SK-N-MC (cell line): ENCODE data around the gene HOXC5.

Experiments
- DNase-seq: peaks from one replicate; pipeline ENCODE4 v3.0.0-alpha.2; 2011; ENCODE audit warnings: low read depth, low spot score
- H3K27ac ChIP-seq: fragments of 200-600 bp; sonication (generic); 2 replicates; pipeline ENCODE4 v1.5.1; 2016; ENCODE audit warnings: mixed run types
- H3K36me3 ChIP-seq: fragments of 200-600 bp; sonication (generic); 2 replicates; pipeline ENCODE4 v1.6.1; 2017; ENCODE audit warnings: antibody characterized with exemption, low read length, mixed read lengths; ENCODE audit not compliant: insufficient read depth
- H3K4me3 ChIP-seq: fragments of 200-600 bp; sonication (generic); 2 replicates; pipeline ENCODE4 v1.5.1; 2016
- H3K9ac ChIP-seq: fragments of 200-600 bp; sonication (generic); 2 replicates; pipeline ENCODE4 v1.8.0; 2017; ENCODE audit warnings: mixed run types, mixed read lengths; ENCODE audit not compliant: insufficient read length
- H3K9me3 ChIP-seq: fragments of 200-600 bp; sonication (generic); 2 replicates; pipeline ENCODE4 v1.6.1; 2017; ENCODE audit warnings: low read depth, mild to moderate bottlenecking, antibody characterized with exemption, low read length, moderate library complexity, mixed read lengths
- EZH2 ChIP-seq: fragments of 200-600 bp; sonication (generic); IDR thresholded peaks from one replicate; pipeline ENCODE4 v1.6.1; 2017; ENCODE audit warnings: antibody characterized with exemption
- FOXP2 ChIP-seq: optimal IDR thresholded peaks from 2 replicates; pipeline ENCODE3; 2011; ENCODE audit warnings: mild to moderate bottlenecking, moderate library complexity; ENCODE audit not compliant: insufficient read depth; ENCODE audit errors: extremely low read length, control extremely low read depth
- POLR2AphosphoS5 ChIP-seq: IDR thresholded peaks from 2 replicates; pipeline ENCODE4 v1.6.1; 2012; ENCODE audit warnings: mild to moderate bottlenecking, low read depth, low read length, borderline replicate concordance

HOXC5 gene

DNA sequence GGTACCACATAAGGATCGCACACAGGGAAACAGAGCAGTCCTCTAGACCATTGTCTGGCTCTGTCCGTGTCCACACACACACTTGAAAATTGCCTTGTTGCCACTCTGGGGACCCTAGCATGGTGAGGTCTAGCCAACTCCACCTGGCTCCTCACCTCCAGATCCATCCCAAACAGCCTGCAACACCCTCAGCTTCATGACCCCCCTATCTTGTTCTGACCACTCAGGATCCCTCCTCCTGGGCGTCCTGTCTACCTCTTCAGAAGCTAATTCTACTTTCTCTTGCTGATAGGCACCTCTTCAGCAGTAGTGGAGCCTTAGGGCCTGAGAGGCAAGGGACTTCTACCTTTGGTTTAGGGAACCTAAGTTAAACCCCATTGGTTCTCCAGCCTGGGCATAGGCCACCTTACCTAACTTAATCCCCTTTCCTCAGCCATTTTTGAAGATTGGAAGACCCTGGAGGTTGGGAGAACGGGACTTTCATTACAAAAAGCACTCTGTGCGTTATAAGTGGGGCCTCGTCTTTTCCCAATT lies 697 bp upstream of the HOXC5 start:
- no peak overlapping the region for H3K9ac ChIP-seq
- peak overlapping the region; percentile 61; the same call in 1 of the 2 replicates for H3K27ac ChIP-seq
- H3K9me3 ChIP-seq = no peaks in the 10 kb centered on the region
- DNase-seq = no peak
- H3K36me3 ChIP-seq = peaks cover 12% of the 10 kb centered on the region
- no peak for TF ChIP-seq EZH2
- no peak for TF ChIP-seq POLR2AphosphoS5
- TF ChIP-seq FOXP2 = no peak
- H3K4me3 ChIP-seq = no peak overlapping the region

DNA sequence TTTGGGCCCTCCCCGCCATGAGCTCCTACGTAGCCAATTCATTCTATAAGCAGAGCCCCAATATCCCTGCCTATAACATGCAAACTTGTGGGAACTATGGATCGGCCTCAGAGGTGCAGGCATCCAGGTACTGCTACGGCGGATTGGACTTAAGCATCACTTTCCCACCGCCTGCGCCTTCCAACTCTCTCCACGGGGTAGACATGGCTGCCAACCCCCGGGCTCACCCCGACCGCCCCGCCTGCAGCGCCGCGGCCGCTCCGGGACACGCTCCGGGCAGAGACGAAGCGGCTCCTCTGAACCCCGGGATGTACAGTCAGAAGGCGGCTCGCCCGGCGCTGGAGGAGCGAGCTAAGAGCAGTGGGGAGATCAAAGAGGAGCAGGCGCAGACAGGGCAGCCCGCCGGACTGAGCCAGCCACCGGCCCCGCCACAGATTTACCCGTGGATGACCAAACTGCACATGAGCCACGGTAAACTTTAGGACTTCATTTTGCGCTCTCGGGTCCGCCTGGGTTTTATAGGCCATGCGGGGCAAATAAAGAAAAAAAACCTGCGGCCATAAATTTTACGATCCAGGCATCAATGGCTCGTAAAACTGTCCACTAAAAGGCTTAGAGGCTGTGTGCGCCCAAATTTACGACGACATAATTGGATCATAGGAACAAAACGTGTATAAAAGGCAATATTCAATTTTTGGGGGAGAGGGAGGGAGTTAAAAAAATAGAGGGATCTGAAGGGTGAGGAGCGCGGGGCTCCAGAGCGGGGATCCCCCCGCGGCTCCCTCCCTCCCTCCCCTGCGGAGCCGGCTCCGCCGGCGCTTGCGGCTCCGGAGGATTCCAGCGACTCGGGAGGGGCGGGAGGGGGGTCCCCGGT lies 493 bp downstream of the HOXC5 start:
- Histone ChIP-seq H3K9me3 (no peaks in the 10 kb centered on the region), H3K27ac (peak overlapping the region; percentile 37; the same call in 1 of the 2 replicates), H3K36me3 (peaks cover 11% of the 10 kb centered on the region), H3K9ac (no peak overlapping the region), H3K4me3 (peak overlapping the region; percentile 78)
- no peak for DNase-seq
- peak; percentile 70; the same call in 1 of the 2 replicates for TF ChIP-seq POLR2AphosphoS5
- TF ChIP-seq EZH2 = no peak
- TF ChIP-seq FOXP2 = no peak

DNA sequence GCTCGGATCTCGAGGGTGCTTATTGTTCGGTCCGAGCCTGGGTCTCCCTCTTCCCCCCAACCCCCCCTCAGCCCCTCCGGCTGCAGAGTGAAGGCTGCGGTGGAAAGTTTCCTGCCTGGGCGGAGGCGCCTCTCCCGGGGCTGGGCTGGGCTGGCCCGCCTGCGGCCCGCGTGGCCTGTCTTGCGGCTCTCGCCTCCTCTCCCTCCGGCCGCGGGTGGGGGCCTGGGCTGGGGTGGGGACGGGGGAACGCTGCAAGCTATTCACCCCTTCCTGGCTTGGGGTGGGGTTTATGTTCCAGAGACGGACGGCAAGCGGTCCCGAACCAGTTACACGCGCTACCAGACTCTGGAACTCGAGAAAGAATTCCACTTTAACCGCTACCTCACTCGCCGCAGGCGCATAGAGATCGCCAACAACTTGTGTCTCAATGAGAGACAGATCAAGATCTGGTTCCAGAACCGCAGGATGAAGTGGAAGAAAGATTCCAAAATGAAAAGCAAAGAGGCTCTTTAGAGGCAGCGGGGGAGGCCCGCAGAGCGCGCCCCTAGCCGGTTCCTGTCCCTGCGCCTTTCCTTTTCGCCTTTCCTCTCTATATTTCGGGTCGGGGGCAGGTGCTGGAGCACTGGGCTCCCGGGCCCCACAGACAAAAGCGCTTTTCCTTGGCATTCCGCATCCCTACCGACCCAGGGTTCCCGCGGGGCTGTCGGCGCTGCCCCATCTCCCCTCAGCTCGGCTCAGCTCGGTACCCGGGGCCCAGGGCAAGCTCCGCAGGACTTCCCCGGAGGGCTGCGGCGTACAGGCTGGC lies 1.3 kb downstream of the HOXC5 start:
- Histone ChIP-seq H3K27ac (no peak overlapping the region), H3K9ac (no peak overlapping the region), H3K9me3 (no peaks in the 10 kb centered on the region), H3K4me3 (peak overlapping the region; percentile 78), H3K36me3 (peaks cover 8% of the 10 kb centered on the region)
- TF ChIP-seq FOXP2 (no peak), EZH2 (no peak), POLR2AphosphoS5 (no peak)
- DNase-seq = no peak

DNA sequence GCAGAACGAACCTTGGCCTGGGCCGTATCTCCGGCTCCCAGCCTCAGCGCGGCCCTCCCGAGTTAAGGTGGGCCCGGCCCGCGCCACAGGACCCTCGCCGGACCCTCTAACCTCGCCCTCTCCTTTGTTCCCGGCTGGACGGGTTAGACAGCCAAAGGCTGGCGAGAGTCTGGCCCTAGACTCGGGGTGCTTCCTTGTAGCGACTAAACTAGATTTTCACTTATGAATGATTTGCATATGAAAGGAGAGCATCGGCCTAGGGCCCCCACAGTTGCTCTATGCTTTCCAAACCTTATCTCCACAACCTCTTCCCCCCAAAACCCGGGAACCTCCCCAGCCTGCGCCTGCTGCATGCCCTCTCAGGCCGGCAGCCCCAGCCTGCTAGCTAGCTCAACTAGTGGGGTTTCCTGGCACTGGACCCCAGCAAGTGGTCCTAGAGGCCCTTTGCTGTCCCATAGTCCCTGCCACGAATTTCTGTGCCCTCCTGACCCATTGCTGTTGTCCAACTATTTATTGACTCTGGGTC lies 2.0 kb downstream of the HOXC5 start:
- TF ChIP-seq EZH2 = no peak
- TF ChIP-seq POLR2AphosphoS5 = no peak
- no peak for TF ChIP-seq FOXP2
- Histone ChIP-seq H3K27ac (no peak overlapping the region), H3K9me3 (no peaks in the 10 kb centered on the region), H3K9ac (no peak overlapping the region), H3K4me3 (no peak overlapping the region), H3K36me3 (peaks cover 3% of the 10 kb centered on the region)
- no peak for DNase-seq

DNA sequence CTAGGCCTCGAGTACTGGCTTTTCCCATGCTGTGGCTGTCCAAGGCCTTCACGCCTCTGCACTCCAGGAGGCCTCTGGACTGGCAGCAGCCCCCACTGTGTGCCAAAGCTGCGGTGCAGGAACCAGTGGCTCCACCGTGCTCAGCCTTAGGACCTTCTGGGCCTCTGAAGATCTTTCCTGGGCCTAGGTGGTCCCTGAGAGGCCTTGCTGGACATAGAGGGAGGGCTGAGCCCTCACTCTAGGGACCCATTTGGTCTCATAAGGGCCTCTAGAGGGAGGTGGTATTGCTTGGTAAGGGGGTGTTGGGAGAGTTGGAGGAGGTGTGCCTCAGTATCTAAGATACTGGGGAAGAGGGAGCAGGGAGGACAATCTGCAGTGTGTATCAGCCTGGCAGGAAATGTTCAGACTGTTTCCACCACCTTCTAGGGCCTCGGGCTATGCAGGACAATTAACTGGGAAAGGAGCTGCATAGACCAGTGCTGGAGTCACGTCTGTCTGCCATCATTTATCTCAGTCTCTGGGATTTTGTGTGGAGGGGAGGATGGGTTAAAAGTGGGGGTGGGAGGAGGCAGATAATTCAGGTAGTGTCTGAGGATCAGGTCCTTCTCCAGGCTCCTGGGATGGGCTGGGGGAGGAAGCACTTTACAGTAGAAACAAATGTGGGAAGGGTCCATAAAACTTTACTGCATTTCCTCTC lies 2.9 kb downstream of the HOXC5 start:
- TF ChIP-seq POLR2AphosphoS5 = no peak
- no peak for TF ChIP-seq FOXP2
- no peak for TF ChIP-seq EZH2
- Histone ChIP-seq H3K27ac (peak overlapping the region; percentile 80; the same call in 1 of the 2 replicates), H3K36me3 (no peaks in the 10 kb centered on the region), H3K9ac (no peak overlapping the region), H3K9me3 (no peaks in the 10 kb centered on the region), H3K4me3 (peak overlapping the region; percentile 78)
- no peak for DNase-seq

DNA sequence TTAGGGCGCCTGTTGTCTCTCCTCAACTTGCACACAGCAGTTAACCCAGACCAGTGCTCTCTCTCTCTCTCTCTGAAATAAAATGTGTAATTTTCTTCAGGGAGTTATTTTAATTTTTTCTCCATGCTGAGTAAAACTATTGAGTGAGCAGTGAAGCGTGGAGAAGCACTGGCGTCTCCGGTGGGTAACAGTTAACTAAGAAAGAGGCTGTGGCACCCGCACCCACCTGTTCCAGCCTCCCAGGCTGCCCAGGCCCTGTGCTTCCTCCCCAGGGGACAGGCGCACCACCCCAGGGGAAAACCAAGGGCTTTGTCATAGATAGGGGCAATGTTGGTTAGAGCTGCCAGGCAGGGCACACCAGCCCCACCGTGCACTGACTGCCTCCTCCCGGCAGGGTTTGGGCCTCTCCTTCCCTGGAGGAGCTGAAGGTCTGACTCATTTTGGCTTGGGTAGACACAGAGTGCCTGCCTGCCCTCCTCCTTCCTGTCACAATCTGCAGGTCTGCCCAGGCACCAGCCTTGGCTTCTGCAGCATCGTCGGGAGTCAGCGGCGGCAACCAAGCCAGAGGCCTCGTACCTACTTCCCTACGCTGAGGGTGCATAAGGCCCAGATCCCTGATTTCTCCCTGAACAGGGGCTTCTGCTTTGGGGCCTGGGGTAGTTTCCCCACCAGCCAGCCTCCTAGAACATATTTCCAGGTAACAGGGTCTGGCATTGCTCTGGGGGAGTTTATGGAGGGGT lies 3.9 kb downstream of the HOXC5 start:
- peak overlapping the region; percentile 80 for H3K27ac ChIP-seq
- no peak for TF ChIP-seq POLR2AphosphoS5
- TF ChIP-seq FOXP2 = no peak
- TF ChIP-seq EZH2 = no peak
- H3K9me3 ChIP-seq = no peaks in the 10 kb centered on the region
- H3K4me3 ChIP-seq = peak overlapping the region; percentile 78
- H3K36me3 ChIP-seq = no peaks in the 10 kb centered on the region
- no peak for DNase-seq
- H3K9ac ChIP-seq = no peak overlapping the region

DNA sequence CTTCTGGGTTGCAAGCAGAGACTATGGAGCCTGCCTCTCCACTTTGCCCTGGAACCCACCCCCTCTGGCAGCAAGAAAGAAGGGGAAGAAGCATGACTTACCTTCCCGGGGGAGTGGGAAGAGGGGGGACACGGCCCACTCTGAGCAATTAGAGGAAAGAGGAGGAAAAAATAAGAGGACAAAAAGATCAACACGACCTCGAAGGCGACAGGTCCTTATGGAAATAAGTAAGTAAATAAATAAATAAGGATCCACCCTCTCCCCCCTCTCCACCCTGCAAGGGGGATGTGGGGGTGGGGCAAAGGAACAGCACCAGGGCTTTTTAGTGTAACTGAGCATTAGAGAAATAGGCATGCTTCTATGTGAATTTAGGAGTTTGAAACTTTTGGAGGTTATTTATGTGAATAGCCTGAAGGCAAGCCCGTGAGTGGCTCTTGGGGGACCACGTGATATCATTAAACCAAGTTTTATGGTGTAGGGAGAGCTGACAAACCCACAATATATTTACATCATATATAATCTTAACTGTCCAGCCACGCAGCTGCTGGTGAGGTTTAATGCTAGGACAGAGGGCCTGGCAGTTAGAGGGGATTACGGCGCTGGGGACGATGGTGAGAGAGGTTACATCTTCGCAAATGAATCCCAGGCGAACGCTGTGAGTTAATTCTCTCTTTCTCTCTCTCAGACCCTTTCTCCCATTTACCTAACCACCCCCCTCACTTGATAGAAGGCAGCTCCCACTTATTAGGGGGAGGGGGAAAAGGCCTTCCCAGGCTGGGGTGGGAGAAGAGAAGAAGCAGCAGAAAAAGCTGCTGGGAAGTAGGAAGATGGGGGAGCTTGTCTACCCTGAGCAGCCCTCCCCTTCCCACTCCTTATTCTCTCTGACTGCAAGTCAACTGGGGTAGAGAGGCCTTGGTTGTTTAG lies 4.8 kb downstream of the HOXC5 start:
- Histone ChIP-seq H3K9ac (peak overlapping the region; percentile 58), H3K27ac (peak overlapping the region; percentile 80), H3K9me3 (no peaks in the 10 kb centered on the region), H3K36me3 (no peaks in the 10 kb centered on the region), H3K4me3 (peak overlapping the region; percentile 78)
- TF ChIP-seq FOXP2 = peak; percentile 82
- TF ChIP-seq EZH2 = no peak
- TF ChIP-seq POLR2AphosphoS5 = peak; percentile 44; the same call in 1 of the 2 replicates
- DNase-seq = peak; percentile 90
